ENCODE data around the gene DDR2.

The DDR2 gene

GRCh38 chr1:162670928-162671663 is 38.8 kb downstream of the DDR2 start:
- TF ChIP-seq FOXP2 (optimal IDR thresholded peaks at IDR 0.05; ENCODE audit: borderline replicate concordance, extremely low read depth, extremely low read length, insufficient read depth) (no peak), SIN3A (IDR thresholded peaks at IDR 0.05; ENCODE audit: borderline replicate concordance, insufficient read depth, low read length) (no peak), TAF1 (IDR thresholded peaks at IDR 0.05; ENCODE audit: borderline replicate concordance, insufficient read depth, low read length) (no peak), POLR2AphosphoS5 (IDR thresholded peaks at IDR 0.05; ENCODE audit: low read depth, low read length) (no peak)
- TF ChIP-seq, protein P1, sequence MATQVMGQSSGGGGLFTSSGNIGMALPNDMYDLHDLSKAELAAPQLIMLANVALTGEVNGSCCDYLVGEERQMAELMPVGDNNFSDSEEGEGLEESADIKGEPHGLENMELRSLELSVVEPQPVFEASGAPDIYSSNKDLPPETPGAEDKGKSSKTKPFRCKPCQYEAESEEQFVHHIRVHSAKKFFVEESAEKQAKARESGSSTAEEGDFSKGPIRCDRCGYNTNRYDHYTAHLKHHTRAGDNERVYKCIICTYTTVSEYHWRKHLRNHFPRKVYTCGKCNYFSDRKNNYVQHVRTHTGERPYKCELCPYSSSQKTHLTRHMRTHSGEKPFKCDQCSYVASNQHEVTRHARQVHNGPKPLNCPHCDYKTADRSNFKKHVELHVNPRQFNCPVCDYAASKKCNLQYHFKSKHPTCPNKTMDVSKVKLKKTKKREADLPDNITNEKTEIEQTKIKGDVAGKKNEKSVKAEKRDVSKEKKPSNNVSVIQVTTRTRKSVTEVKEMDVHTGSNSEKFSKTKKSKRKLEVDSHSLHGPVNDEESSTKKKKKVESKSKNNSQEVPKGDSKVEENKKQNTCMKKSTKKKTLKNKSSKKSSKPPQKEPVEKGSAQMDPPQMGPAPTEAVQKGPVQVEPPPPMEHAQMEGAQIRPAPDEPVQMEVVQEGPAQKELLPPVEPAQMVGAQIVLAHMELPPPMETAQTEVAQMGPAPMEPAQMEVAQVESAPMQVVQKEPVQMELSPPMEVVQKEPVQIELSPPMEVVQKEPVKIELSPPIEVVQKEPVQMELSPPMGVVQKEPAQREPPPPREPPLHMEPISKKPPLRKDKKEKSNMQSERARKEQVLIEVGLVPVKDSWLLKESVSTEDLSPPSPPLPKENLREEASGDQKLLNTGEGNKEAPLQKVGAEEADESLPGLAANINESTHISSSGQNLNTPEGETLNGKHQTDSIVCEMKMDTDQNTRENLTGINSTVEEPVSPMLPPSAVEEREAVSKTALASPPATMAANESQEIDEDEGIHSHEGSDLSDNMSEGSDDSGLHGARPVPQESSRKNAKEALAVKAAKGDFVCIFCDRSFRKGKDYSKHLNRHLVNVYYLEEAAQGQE (IDR thresholded peaks at IDR 0.05; ENCODE audit: insufficient read depth in 1 of 2, low read depth in 2 of 2, low read length in 2 of 2), result no peak

DNA sequence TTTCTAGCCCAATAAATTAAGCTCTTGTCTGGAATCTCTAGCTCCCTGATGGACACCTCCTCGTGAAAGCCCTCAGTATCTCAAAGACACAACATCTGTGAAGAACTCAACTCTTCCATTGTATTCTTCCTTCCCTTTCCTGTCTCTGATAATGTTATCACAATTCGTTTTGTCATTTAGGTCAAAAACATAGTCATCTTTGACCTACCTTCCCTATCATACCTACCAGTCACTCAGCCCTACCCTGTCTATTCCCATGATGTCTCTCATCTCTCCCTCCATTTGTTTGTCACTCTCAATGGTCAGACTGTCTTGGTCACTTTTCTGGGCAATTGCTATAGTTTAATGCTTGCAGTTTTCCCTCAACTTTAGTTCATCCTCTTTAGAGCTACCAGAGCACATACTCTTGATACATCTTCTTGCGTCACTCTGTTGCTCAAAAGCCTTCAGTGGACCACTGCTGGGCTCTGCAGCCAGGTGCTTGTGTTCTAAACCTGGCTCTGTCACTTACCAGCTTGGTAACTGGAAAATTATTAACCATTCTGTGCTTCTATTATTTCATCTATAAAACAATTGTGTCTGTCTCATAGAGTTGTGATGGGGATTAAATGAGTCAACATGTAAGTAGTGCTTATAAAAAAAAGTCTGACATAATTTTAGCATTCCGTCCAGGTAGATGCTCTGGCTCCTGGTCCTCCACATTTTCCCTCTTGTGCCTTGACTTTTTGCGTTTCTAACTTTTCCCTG is 39.6 kb downstream of the DDR2 start:
- TF ChIP-seq, protein P1 (IDR thresholded peaks at IDR 0.05; ENCODE audit: insufficient read depth in 1 of 2, low read depth in 2 of 2, low read length in 2 of 2), result no peak

DNA sequence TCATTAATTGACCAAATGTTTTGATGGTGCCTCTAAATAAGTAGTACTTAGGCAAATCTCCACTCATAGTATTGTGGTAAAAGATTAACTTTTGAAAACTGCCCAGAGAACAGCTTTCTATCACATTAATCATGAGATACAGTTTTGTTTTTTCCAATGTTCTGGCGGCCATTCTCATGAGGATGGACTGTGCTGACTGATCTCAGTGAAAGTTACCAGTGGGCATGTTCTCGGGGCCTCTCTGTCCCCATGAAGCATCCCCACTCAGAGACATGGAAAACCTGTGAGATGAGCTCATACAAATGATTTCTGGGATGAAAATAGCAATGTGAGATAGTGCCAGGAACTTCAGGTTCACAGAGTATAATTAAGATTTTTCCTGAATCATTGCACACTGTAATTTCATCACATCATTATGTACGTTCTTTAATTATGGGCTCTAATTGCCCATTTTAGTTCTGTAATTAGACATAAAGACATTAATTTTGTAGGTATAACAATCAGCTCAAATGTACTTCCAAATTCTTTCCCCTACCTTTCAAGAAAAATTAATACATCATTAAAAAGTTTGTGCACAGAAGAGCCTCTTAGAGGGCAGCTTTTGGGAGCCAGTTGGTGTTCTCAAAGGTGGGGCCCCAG is 40.5 kb downstream of the DDR2 start:
- TF ChIP-seq TAF1 (IDR thresholded peaks at IDR 0.05; ENCODE audit: borderline replicate concordance, insufficient read depth, low read length) (no peak), FOXP2 (optimal IDR thresholded peaks at IDR 0.05; ENCODE audit: borderline replicate concordance, extremely low read depth, extremely low read length, insufficient read depth) (no peak), POLR2AphosphoS5 (IDR thresholded peaks at IDR 0.05; ENCODE audit: low read depth, low read length) (no peak), SIN3A (IDR thresholded peaks at IDR 0.05; ENCODE audit: borderline replicate concordance, insufficient read depth, low read length) (no peak)
- TF ChIP-seq, protein P1 (IDR thresholded peaks at IDR 0.05; ENCODE audit: insufficient read depth in 1 of 2, low read depth in 2 of 2, low read length in 2 of 2), result no peak

DNA sequence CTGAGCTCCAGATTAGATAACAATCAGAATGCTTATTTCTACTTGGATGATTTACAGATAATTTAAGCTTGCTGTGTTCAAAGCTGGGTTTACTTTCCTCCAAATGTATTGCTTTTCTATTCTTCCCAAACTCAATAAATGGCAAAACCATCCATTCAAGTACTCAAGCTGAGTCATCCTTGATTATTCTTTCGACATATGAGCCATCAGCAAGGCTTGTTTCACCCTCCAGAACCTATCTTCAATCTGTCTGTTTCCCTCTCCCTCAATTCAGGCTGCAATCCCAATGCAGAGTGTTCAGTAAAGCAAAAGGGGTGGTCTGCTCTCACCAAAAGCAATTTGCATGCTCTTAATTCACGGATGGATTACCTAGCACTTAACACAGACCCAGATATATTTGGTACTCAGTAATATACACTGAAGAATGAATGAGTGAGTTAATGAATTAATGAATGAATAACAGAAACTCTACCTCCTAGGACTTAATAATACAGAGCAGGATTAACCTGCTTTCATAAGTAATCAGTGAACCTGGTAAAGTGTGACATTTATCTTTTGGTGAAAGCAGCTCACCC is 41.9 kb downstream of the DDR2 start:
- TF ChIP-seq FOXP2 (optimal IDR thresholded peaks at IDR 0.05; ENCODE audit: borderline replicate concordance, extremely low read depth, extremely low read length, insufficient read depth) (no peak), POLR2AphosphoS5 (IDR thresholded peaks at IDR 0.05; ENCODE audit: low read depth, low read length) (no peak)
- TF ChIP-seq, protein P1 (IDR thresholded peaks at IDR 0.05; ENCODE audit: insufficient read depth in 1 of 2, low read depth in 2 of 2, low read length in 2 of 2), result no peak

Data from PFSK-1 (cell line).